Heart right ventricle (tissue), 16 donors: Measurements from ENCODE around the gene TMEM259. TPM values are rescaled to one million over a fixed set of nuclear protein-coding genes. Genes with fewer than 3 reads are reported as not detected.
A peak's percentile ranks its signal among the peaks of the same experiment; 100 is the strongest.

Experiments
- ATAC-seq, 8 donors: fragments of 200-7000 bp; cut with Tn5 transposase; one replicate each; pipeline ENCODE4 v1.9.1; 2020; ENCODE audit warnings: mild to moderate bottlenecking in 8 of 8, moderate library complexity in 8 of 8, moderate number of reproducible peaks in 1 of 8
- DNase-seq, 2 donors: peaks; one replicate each; pipeline ENCODE4 v3.0.0-alpha.2; 2020
- H3K27ac ChIP-seq, 10 donors: fragments of 200-600 bp; sonication (generic) in 2 of 10; one replicate each; pipeline versions ENCODE4 v1.5.0 to v1.8.0; 2020 to 2022; ENCODE audit warnings: mild to moderate bottlenecking in 3 of 10
- H3K27me3 ChIP-seq, 7 donors: fragments of 200-600 bp; one replicate each; pipeline ENCODE4 v1.8.0; 2021 to 2022; ENCODE audit warnings: mild to moderate bottlenecking in 2 of 7
- H3K36me3 ChIP-seq, 9 donors: fragments of 200-600 bp; sonication (generic) in 1 of 9; one replicate each; pipeline versions ENCODE4 v1.5.0 to v1.8.0; 2020 to 2022; ENCODE audit warnings: mild to moderate bottlenecking in 2 of 9
- H3K4me1 ChIP-seq, 9 donors: fragments of 200-600 bp; sonication (generic) in 1 of 9; one replicate each; pipeline versions ENCODE4 v1.5.0 to v1.8.0; 2020 to 2022; ENCODE audit warnings: mild to moderate bottlenecking in 4 of 9
- H3K4me3 ChIP-seq, 10 donors: fragments of 200-600 bp; sonication (generic) in 2 of 10; one replicate each; pipeline versions ENCODE4 v1.5.0 to v1.8.0; 2020 to 2022; ENCODE audit warnings: mild to moderate bottlenecking in 7 of 10, moderate library complexity in 2 of 10
- H3K9me3 ChIP-seq, 11 donors: fragments of 200-600 bp in 10 of 11; sonication (generic) in 2 of 11; one replicate each; pipeline versions ENCODE4 v1.5.0 to v1.8.0; 2013 to 2022; ENCODE audit warnings: mild to moderate bottlenecking in 2 of 11, control low read depth in 1 of 11, moderate library complexity in 1 of 11
- CTCF ChIP-seq, 9 donors: fragments of 200-600 bp; sonication (generic) in 2 of 9; IDR thresholded peaks; one replicate each; pipeline versions ENCODE4 v1.5.0 to v1.8.0; 2021 to 2022; ENCODE audit warnings: antibody characterized with exemption in 9 of 9, mild to moderate bottlenecking in 5 of 9, moderate library complexity in 1 of 9
- WGBS, 2 donors: extraction: QIAGEN DNeasy Blood & Tissue Kit; methylation state at CpG; one replicate each; pipeline ENCODE4 v1.1.7; 2013; ENCODE audit warnings: inconsistent platforms in 1 of 2; 5-methylcytosine and 5-hydroxymethylcytosine counted together
- intact Hi-C, 10 donors: fragments of 100-400 bp; cut with DNase I; formaldehyde crosslinking; loops; one replicate each; pipeline versions ENCODE4 v1.11.1 to v1.14.2; 2022
- polyA plus RNA-seq, 2 donors: library from polyadenylated mRNA; stranded (reverse); fragments of 200-250 nt; gene quantifications; one replicate each; pipeline ENCODE4 v1.2.3, GENCODE V29; 2013
- total RNA-seq, 10 donors: library from RNA; stranded (reverse); fragmentation: NEBNext Ultra II Directional in 3 of 10; extraction: Animal tissue kit (Norgen Biotek cat#: 25700) in 3 of 10; gene quantifications; one replicate each; pipeline versions ENCODE4 v1.2.1 to v1.2.4, GENCODE V29; 2021 to 2023
- donor health status: Arrhythmogenic right ventricular cardiomyopathy.
- donor health status: ischemic (EF 13 %, LVEDD 7.1; RV severe dilation, severe dysfunction).
- donor health status: healthy with polysubstance abuse.
- donor health status: DM: no; HTN: yes; CAD: no.
- donor health status: DM: no; HTN: no; CAD: no.
- donor health status: ischemic (EF 25% LVEDD 6.9; RV normal size, moderate dysfunction).
- donor health status: ischemic (EF 25% LVEDD 5.7; RV mildly dilated, moderate dysfunction).
- donor health status: healthy.
- donor health status: DM: yes; HTN: yes; CAD: no.
- donor health status: Ischemic cardiomyopathy.
- donor health status: ischemic (EF 35%, LVEDD 5.7; RV mildly dilated, moderate dysfunction).
- donor health status: nonischemic (EF 11% LVEDD 7.7; RV severe dilation, severe dysfunction).
- donor health status: DM: yes; HTN: yes; CAD: no.
- donor health status: PGD.
- donor health status: ischemic (EF 29% LVEDD 5.4; RV normal size, mild dysfunction).
- donor health status: nonischemic (EF 23%, LVEDD 6.1; RV moderate dilation, normal function).

Gene TMEM259
- total and polyA plus RNA-seq, 12 donors, result 94.3 to 289 (median 114) TPM

DNA sequence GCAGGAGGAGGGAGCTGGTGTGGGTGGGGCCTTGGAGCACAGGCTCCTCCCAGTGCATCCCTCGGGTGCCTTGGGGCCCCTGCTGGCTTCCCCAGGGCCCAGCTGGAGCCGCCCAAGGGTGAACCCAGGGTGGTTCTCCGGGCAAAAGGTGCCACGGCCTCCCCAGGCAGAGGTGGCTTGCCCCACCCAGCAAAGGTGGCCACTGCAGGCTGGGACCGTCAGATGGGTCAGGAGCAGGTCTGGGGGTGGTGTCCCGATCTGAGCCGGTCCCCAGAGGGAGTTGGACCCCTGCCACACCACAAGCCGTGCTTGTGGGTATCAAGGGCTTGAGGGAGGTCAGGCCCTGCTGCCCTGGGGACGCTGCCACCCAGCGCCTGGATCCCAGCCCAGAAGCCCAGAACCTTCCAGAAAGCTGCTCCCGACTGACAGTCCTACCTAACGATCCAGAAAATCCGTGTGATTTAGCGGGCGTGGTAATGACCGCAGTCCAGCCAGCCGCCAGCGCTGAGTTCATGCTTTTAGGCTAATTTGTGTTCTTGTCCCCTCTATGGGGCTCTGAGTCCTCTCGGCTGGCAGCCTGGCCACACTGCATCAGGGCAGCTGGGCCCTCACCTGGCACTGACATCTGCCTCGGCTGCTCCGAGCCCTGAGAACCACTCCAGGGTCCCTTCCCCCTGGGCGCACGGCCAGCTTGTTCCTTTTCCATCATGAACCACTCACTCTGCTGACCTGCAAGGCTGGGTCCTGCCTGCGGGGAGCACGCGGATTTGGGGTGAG is 25.7 kb downstream of the TMEM259 start:
- H3K4me1 ChIP-seq, result peaks cover 0 to 14% (median 7%) of the 10 kb centered on the region in 9 donors
- no peak for DNase-seq
- peaks cover 15 to 53% (median 50%) of the 10 kb centered on the region in 7 donors for H3K27me3 ChIP-seq
- ATAC-seq, result no peak
- no peak overlapping the region for H3K27ac ChIP-seq
- intact Hi-C loops, result no loop called here
- WGBS, 2 donors, result 81 to 85% methylated on average over 25 to 26 of the region's 26 CpGs
- no peak overlapping the region for H3K4me3 ChIP-seq
- TF ChIP-seq CTCF (IDR thresholded peaks at IDR 0.05), result no peak
- H3K36me3 ChIP-seq, result peaks cover 0 to 40% (median 13%) of the 10 kb centered on the region in 9 donors
- no peaks in the 10 kb centered on the region for H3K9me3 ChIP-seq

- 93 to 94% methylated on average over 18 of the region's 18 CpGs for WGBS, 2 donors
- no peak for DNase-seq
- ATAC-seq, result no peak
- Histone ChIP-seq H3K9me3 (no peaks in the 10 kb centered on the region), H3K27me3 (peaks cover 14 to 46% (median 43%) of the 10 kb centered on the region in 7 donors), H3K4me3 (no peak overlapping the region), H3K4me1 (peaks cover 0 to 11% (median 7%) of the 10 kb centered on the region in 9 donors), H3K36me3 (peaks cover 0 to 47% (median 19%) of the 10 kb centered on the region in 9 donors), H3K27ac (no peak overlapping the region)
- no peak for TF ChIP-seq CTCF (IDR thresholded peaks at IDR 0.05)
- intact Hi-C loops, result no loop called here
These were observed 26.4 kb downstream of the TMEM259 start for GRCh38 chr19:994516-994915.

GRCh38 chr19:993831-994393 is 27.0 kb downstream of the TMEM259 start:
- DNase-seq (no peak), ATAC-seq (peak in 1 of 8 donors; percentile 23)
- intact Hi-C loops, result no loop called here
- TF ChIP-seq CTCF (IDR thresholded peaks at IDR 0.05), result no peak
- H3K4me1 ChIP-seq, result peaks cover 0 to 11% (median 7%) of the 10 kb centered on the region in 9 donors
- 89 to 92% methylated on average over 43 of the region's 43 CpGs for WGBS, 2 donors
- no peak overlapping the region for H3K4me3 ChIP-seq
- H3K9me3 ChIP-seq, result no peaks in the 10 kb centered on the region
- H3K36me3 ChIP-seq, result peaks cover 0 to 47% (median 20%) of the 10 kb centered on the region in 9 donors
- H3K27me3 ChIP-seq, result peaks cover 10 to 40% (median 37%) of the 10 kb centered on the region in 7 donors
- H3K27ac ChIP-seq, result no peak overlapping the region

DNA sequence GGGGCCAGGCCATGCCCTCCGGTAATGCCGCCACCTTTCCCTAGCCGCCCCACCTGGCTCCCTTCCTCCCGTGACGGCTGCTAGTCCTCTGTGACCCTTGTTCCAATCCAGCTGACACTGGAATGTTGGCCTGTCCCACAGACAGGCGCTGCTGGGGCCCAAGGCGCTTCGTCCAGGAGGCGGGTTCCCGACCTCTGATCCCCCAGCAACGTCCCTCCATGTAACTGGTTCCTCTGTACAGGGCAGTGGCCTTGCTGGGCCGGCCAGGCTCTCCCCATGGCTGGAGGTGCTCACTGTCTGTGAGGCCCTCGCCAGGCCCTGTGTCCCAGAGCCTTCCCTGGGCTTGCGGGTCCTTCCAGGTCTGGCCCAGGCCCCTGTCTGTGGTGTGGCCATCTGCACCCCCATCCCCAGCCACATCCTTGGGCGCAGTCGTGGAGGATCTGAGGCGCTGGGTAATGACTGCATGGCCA is 27.5 kb downstream of the TMEM259 start:
- 89 to 92% methylated on average over 17 of the region's 17 CpGs for WGBS, 2 donors
- no peak for TF ChIP-seq CTCF (IDR thresholded peaks at IDR 0.05)
- DNase-seq (no peak), ATAC-seq (no peak)
- peaks cover 10 to 36% (median 33%) of the 10 kb centered on the region in 7 donors for H3K27me3 ChIP-seq
- peaks cover 0 to 11% (median 7%) of the 10 kb centered on the region in 9 donors for H3K4me1 ChIP-seq
- H3K9me3 ChIP-seq, result no peaks in the 10 kb centered on the region
- intact Hi-C loops, result no loop called here
- H3K27ac ChIP-seq, result no peak overlapping the region
- no peak overlapping the region for H3K4me3 ChIP-seq
- peaks cover 0 to 51% (median 20%) of the 10 kb centered on the region in 9 donors for H3K36me3 ChIP-seq
